ENCODE measurements around the gene ARHGEF7. TPM values are rescaled to one million over a fixed set of nuclear protein-coding genes. Genes with fewer than 3 reads are reported as not detected.

Gene ARHGEF7
- total RNA-seq, 2 donors from 2014 or later: 49.5 to 53.5 TPM

DNA sequence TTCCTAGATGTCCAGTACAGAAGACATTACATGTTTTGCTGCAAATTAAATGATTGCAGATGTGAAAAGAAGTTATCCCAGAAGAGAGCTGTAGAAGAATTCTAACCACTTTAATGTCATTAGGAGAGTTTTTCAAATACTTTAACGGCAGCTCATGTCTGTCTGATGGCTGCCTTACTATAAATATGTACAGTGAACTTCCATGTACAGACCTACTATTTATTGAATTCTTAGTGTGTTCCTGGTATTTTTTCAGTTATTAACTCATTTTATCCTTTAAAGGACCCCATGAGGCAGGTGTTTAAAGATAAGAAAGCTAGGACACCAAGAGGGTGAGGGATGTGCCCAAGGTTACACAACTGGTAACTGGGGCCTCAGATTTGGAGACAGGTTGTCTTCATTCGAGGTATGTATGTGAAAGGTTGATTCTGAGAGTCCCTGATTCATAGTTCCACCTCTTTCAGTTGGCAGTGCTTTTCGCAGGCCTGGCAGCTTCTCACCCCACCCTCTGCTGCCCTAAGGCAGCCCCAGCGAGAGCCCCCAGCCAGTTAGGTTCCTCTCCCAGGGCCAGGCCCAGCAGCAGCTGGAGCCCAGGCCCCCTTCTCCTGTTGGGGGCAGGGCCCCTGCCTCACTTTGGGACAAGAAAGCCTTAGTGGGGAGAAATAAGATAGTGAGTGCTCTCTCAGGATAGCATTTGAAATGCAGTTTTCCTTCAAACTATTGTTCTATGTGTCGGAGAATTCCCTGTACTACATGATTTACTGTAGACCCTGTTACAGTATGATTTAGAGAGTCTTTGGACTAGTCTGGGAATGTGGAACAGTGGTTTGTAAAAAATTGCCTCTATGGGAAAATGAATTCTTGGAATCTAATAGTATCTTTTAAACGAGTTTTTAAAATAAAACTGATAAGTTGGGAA lies 137.6 kb downstream of the ARHGEF7 start:
- Mint-ChIP-seq H3K27ac (no peak overlapping the region), H3K36me3 (ENCODE audit: low read depth) (peaks cover 29% of the 10 kb centered on the region), H3K4me1 (peaks cover 27% of the 10 kb centered on the region), H3K9me3 (no peaks in the 10 kb centered on the region), H3K4me3 (no peak overlapping the region), H3K27me3 (ENCODE audit: insufficient read depth) (no peaks in the 10 kb centered on the region)
- peaks cover 17% of the 10 kb centered on the region for H3K36me3 ChIP-seq (ENCODE audit: control insufficient read depth, insufficient read depth, low read length)
- TF ChIP-seq, protein P1, sequence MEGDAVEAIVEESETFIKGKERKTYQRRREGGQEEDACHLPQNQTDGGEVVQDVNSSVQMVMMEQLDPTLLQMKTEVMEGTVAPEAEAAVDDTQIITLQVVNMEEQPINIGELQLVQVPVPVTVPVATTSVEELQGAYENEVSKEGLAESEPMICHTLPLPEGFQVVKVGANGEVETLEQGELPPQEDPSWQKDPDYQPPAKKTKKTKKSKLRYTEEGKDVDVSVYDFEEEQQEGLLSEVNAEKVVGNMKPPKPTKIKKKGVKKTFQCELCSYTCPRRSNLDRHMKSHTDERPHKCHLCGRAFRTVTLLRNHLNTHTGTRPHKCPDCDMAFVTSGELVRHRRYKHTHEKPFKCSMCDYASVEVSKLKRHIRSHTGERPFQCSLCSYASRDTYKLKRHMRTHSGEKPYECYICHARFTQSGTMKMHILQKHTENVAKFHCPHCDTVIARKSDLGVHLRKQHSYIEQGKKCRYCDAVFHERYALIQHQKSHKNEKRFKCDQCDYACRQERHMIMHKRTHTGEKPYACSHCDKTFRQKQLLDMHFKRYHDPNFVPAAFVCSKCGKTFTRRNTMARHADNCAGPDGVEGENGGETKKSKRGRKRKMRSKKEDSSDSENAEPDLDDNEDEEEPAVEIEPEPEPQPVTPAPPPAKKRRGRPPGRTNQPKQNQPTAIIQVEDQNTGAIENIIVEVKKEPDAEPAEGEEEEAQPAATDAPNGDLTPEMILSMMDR (conservative IDR thresholded peaks at IDR 0.05): no peak
- no peak overlapping the region for H3K27ac ChIP-seq (ENCODE audit: low read depth, low read length)
- H3K9ac ChIP-seq (ENCODE audit: extremely low read depth, low read length, poor library complexity, severe bottlenecking): no peak overlapping the region
- WGBS, 2 experiments (ENCODE audit: insufficient coverage in 1 of 2, insufficient read length in 1 of 2): 75 to 90% methylated on average over 2 to 5 of the region's 6 CpGs
- no peak for DNase-seq
- no peaks in the 10 kb centered on the region for H3K9me3 ChIP-seq (ENCODE audit: control insufficient read depth, low read length)
- H3K27me3 ChIP-seq (ENCODE audit: control insufficient read depth, insufficient read depth, low read length, poor library complexity, severe bottlenecking): no peaks in the 10 kb centered on the region
- H3K4me1 ChIP-seq (ENCODE audit: control insufficient read depth, insufficient read depth, low read length): peaks cover 23% of the 10 kb centered on the region
- H3K4me3 ChIP-seq (ENCODE audit: low read length): no peak overlapping the region

- Histone ChIP-seq H3K9ac (ENCODE audit: extremely low read depth, low read length, poor library complexity, severe bottlenecking) (no peak overlapping the region), H3K4me3 (ENCODE audit: low read length) (no peak overlapping the region), H3K27me3 (ENCODE audit: control insufficient read depth, insufficient read depth, low read length, poor library complexity, severe bottlenecking) (no peaks in the 10 kb centered on the region), H3K27ac (ENCODE audit: low read depth, low read length) (no peak overlapping the region), H3K9me3 (ENCODE audit: control insufficient read depth, low read length) (peaks cover 5% of the 10 kb centered on the region), H3K36me3 (ENCODE audit: control insufficient read depth, insufficient read depth, low read length) (peaks cover 21% of the 10 kb centered on the region), H3K4me1 (ENCODE audit: control insufficient read depth, insufficient read depth, low read length) (peaks cover 23% of the 10 kb centered on the region)
- WGBS, 2 experiments (ENCODE audit: insufficient coverage in 1 of 2, insufficient read length in 1 of 2): 94 to 97% methylated on average over 9 of the region's 9 CpGs
- Mint-ChIP-seq H3K27ac (no peak overlapping the region), H3K27me3 (ENCODE audit: insufficient read depth) (no peaks in the 10 kb centered on the region), H3K4me3 (no peak overlapping the region), H3K4me1 (peaks cover 25% of the 10 kb centered on the region), H3K36me3 (ENCODE audit: low read depth) (peaks cover 28% of the 10 kb centered on the region), H3K9me3 (no peaks in the 10 kb centered on the region)
- TF ChIP-seq, protein P1 (conservative IDR thresholded peaks at IDR 0.05): no peak
- DNase-seq: no peak
Observed at GRCh38 chr13:111253365-111253872, 138.3 kb downstream of the ARHGEF7 start.

DNA sequence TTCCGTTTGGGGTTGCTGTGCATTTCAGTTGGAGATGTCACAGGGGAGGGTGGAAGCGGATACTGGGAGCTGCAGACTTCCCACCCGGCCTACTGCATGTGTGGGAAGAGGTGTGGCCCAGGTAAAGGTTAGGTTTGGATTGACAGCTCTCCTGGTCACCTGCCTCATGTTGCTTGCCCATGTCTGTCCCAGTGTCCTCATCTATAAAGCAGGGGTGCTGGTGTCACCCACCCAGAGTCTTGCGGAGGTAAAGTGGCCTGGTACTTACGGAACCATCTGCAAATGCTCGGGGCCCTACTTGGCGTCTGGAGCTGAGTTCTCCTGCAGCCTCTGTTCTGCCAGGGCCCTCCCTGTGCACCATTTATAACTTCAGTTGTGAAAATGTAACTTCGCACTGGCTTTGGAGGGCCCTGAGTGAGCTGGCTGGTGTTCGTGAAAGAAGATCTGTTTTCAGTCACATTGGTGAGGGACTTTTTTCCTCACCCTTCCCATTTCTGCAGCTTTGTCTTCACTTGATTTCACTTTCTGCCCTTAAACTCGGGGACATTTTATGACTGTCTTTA lies 140.2 kb downstream of the ARHGEF7 start:
- Mint-ChIP-seq H3K4me1 (peaks cover 25% of the 10 kb centered on the region), H3K4me3 (no peak overlapping the region), H3K9me3 (no peaks in the 10 kb centered on the region), H3K27me3 (ENCODE audit: insufficient read depth) (no peaks in the 10 kb centered on the region), H3K27ac (no peak overlapping the region), H3K36me3 (ENCODE audit: low read depth) (peaks cover 43% of the 10 kb centered on the region)
- peaks cover 13% of the 10 kb centered on the region for H3K9me3 ChIP-seq (ENCODE audit: control insufficient read depth, low read length)
- peaks cover 23% of the 10 kb centered on the region for H3K4me1 ChIP-seq (ENCODE audit: control insufficient read depth, insufficient read depth, low read length)
- TF ChIP-seq, protein P1 (conservative IDR thresholded peaks at IDR 0.05): no peak
- H3K27ac ChIP-seq (ENCODE audit: low read depth, low read length): no peak overlapping the region
- no peak overlapping the region for H3K4me3 ChIP-seq (ENCODE audit: low read length)
- 93 to 97% methylated on average over 7 to 10 of the region's 10 CpGs for WGBS, 2 experiments (ENCODE audit: insufficient coverage in 1 of 2, insufficient read length in 1 of 2)
- peak; percentile 22 for DNase-seq
- H3K36me3 ChIP-seq (ENCODE audit: control insufficient read depth, insufficient read depth, low read length): peaks cover 35% of the 10 kb centered on the region
- no peaks in the 10 kb centered on the region for H3K27me3 ChIP-seq (ENCODE audit: control insufficient read depth, insufficient read depth, low read length, poor library complexity, severe bottlenecking)
- H3K9ac ChIP-seq (ENCODE audit: extremely low read depth, low read length, poor library complexity, severe bottlenecking): no peak overlapping the region
